OCI-LY3 (cell line): ENCODE measurements around the gene SNX14.

Experiments
- EZH2phosphoT487 ChIP-seq: fragments of 200-600 bp; shearing (Covaris generic); IDR thresholded peaks from 2 replicates; pipeline ENCODE4 v1.6.1; 2018; ENCODE audit warnings: antibody characterized with exemption, mixed run types, low read depth
- TF ChIP-seq, protein P1 (sequence below): fragments of 200-600, 300-600 bp; sonication (generic); IDR thresholded peaks from 2 replicates; pipeline ENCODE4 v1.5.1; 2014; ENCODE audit warnings: antibody characterized with exemption, low read length, low read depth

- TF ChIP-seq, protein P1, sequence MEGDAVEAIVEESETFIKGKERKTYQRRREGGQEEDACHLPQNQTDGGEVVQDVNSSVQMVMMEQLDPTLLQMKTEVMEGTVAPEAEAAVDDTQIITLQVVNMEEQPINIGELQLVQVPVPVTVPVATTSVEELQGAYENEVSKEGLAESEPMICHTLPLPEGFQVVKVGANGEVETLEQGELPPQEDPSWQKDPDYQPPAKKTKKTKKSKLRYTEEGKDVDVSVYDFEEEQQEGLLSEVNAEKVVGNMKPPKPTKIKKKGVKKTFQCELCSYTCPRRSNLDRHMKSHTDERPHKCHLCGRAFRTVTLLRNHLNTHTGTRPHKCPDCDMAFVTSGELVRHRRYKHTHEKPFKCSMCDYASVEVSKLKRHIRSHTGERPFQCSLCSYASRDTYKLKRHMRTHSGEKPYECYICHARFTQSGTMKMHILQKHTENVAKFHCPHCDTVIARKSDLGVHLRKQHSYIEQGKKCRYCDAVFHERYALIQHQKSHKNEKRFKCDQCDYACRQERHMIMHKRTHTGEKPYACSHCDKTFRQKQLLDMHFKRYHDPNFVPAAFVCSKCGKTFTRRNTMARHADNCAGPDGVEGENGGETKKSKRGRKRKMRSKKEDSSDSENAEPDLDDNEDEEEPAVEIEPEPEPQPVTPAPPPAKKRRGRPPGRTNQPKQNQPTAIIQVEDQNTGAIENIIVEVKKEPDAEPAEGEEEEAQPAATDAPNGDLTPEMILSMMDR = no peak
- TF ChIP-seq EZH2phosphoT487 = no peak
Observed at GRCh38 chr6:85591207-85591606, 2.5 kb downstream of the SNX14 start.
